H1 (cell line): Measurements from ENCODE around the gene NOC4L. TPM values are rescaled to one million over a fixed set of nuclear protein-coding genes. Genes with fewer than 3 reads are reported as not detected.

Experiments used
- CREB1 ChIP-seq: IDR thresholded peaks from 2 replicates; pipeline ENCODE4 v1.6.1; 2012; ENCODE audit warnings: inconsistent platforms
- GABPA ChIP-seq: IDR thresholded peaks from 2 replicates; pipeline ENCODE4 v1.6.1; 2011; ENCODE audit warnings: mild to moderate bottlenecking, low read length, moderate library complexity, borderline replicate concordance; ENCODE audit not compliant: insufficient read depth
- MAX ChIP-seq: IDR thresholded peaks from 2 replicates; pipeline ENCODE4 v1.6.1; 2012; ENCODE audit warnings: inconsistent platforms
- PHF8 ChIP-seq: fragments of 200-600 bp; sonication (generic); conservative IDR thresholded peaks from 2 replicates; pipeline ENCODE4 v1.7.1; 2012; ENCODE audit warnings: low read depth, mild to moderate bottlenecking, inconsistent platforms, low read length, moderate library complexity
- SP1 ChIP-seq: IDR thresholded peaks from 2 replicates; pipeline ENCODE4 v1.6.1; 2011; ENCODE audit warnings: low read depth, low read length
- SRF ChIP-seq: IDR thresholded peaks from 2 replicates; pipeline ENCODE4 v1.6.1; 2011; ENCODE audit warnings: mild to moderate bottlenecking, low read depth, low read length, moderate library complexity
- TAF7 ChIP-seq: optimal IDR thresholded peaks from 2 replicates; pipeline ENCODE3; 2011; ENCODE audit warnings: low read depth, mild to moderate bottlenecking, inconsistent platforms, low read length, moderate library complexity, borderline replicate concordance
- polyA plus RNA-seq, 7 experiments: library from polyadenylated mRNA; depleted of rRNA in 3 of 7; stranded (reverse) in 5 of 7; unstranded in 2 of 7; fragments of >200 nt in 5 of 7; fragments of 200-250 nt in 2 of 7; gene quantifications; 1 replicate in 5 of 7; 2 replicates in 1 of 7; 4 replicates in 1 of 7; pipeline versions ENCODE4 v1.2.1 to v1.2.3, GENCODE V29; 2011 to 2013; ENCODE audit warnings: missing spikeins in 2 of 7, mixed read lengths in 2 of 7
- total RNA-seq: library from RNA; stranded (reverse); fragmentation: NEBNext Ultra II Directional; extraction: Animal tissue kit (Norgen Biotek cat#: 25700); gene quantifications from 2 replicates; pipeline ENCODE4 v1.2.1, GENCODE V29; 2021
- TF ChIP-seq, protein P1 (sequence below): fragments of 300-600 bp; sonication (generic); IDR thresholded peaks from 2 replicates; pipeline ENCODE4 v1.7.1; 2012; ENCODE audit warnings: low read length, moderate library complexity, mild to moderate bottlenecking, inconsistent platforms; ENCODE audit not compliant: insufficient replicate concordance
- TF ChIP-seq, protein P2 (sequence below): IDR thresholded peaks from 2 replicates; pipeline ENCODE4 v1.6.1; 2011; ENCODE audit warnings: low read length, improper control_type of control experiment

The NOC4L gene
- total and polyA plus RNA-seq, 2 of the 8 experiments (the other 6 are each of a cell fraction or from before 2014, with no cell fraction given): 26.8 to 40.3 TPM

DNA sequence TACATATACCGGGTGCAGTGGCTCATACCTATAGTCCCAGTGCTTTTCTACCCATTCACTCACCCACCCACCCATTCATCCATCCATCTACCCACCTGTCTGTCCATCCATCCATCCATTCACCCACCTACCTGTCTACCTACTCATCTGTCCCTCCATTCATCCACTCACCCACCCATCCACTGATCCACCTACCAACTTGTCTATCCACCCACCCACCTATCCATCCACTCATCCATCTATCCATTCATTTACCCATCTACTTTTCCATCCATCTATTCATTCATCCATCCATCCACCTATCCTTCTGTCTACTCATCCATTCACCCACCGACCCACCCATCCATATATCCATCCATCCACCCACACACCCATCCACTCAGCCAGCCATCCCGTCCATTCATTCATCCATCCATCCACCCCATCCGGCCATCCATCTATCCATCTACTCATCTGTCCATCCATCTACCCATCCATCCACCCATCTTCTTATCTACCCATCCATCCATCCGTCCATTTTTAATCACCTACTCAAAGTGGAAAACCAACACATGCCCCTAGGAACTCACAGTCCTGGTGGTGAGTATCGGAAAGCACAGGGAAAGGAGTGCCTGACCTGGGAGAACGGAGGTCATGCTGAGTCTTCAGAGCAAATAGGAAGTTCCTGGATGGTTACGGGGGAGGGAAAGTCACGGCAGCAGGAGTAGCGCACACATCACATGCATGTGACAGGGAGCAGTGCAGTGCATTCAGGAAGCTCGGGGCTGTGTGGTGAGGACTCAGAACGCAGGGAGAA lies 20.1 kb upstream of the NOC4L start (continued):
- TF ChIP-seq, protein P1, sequence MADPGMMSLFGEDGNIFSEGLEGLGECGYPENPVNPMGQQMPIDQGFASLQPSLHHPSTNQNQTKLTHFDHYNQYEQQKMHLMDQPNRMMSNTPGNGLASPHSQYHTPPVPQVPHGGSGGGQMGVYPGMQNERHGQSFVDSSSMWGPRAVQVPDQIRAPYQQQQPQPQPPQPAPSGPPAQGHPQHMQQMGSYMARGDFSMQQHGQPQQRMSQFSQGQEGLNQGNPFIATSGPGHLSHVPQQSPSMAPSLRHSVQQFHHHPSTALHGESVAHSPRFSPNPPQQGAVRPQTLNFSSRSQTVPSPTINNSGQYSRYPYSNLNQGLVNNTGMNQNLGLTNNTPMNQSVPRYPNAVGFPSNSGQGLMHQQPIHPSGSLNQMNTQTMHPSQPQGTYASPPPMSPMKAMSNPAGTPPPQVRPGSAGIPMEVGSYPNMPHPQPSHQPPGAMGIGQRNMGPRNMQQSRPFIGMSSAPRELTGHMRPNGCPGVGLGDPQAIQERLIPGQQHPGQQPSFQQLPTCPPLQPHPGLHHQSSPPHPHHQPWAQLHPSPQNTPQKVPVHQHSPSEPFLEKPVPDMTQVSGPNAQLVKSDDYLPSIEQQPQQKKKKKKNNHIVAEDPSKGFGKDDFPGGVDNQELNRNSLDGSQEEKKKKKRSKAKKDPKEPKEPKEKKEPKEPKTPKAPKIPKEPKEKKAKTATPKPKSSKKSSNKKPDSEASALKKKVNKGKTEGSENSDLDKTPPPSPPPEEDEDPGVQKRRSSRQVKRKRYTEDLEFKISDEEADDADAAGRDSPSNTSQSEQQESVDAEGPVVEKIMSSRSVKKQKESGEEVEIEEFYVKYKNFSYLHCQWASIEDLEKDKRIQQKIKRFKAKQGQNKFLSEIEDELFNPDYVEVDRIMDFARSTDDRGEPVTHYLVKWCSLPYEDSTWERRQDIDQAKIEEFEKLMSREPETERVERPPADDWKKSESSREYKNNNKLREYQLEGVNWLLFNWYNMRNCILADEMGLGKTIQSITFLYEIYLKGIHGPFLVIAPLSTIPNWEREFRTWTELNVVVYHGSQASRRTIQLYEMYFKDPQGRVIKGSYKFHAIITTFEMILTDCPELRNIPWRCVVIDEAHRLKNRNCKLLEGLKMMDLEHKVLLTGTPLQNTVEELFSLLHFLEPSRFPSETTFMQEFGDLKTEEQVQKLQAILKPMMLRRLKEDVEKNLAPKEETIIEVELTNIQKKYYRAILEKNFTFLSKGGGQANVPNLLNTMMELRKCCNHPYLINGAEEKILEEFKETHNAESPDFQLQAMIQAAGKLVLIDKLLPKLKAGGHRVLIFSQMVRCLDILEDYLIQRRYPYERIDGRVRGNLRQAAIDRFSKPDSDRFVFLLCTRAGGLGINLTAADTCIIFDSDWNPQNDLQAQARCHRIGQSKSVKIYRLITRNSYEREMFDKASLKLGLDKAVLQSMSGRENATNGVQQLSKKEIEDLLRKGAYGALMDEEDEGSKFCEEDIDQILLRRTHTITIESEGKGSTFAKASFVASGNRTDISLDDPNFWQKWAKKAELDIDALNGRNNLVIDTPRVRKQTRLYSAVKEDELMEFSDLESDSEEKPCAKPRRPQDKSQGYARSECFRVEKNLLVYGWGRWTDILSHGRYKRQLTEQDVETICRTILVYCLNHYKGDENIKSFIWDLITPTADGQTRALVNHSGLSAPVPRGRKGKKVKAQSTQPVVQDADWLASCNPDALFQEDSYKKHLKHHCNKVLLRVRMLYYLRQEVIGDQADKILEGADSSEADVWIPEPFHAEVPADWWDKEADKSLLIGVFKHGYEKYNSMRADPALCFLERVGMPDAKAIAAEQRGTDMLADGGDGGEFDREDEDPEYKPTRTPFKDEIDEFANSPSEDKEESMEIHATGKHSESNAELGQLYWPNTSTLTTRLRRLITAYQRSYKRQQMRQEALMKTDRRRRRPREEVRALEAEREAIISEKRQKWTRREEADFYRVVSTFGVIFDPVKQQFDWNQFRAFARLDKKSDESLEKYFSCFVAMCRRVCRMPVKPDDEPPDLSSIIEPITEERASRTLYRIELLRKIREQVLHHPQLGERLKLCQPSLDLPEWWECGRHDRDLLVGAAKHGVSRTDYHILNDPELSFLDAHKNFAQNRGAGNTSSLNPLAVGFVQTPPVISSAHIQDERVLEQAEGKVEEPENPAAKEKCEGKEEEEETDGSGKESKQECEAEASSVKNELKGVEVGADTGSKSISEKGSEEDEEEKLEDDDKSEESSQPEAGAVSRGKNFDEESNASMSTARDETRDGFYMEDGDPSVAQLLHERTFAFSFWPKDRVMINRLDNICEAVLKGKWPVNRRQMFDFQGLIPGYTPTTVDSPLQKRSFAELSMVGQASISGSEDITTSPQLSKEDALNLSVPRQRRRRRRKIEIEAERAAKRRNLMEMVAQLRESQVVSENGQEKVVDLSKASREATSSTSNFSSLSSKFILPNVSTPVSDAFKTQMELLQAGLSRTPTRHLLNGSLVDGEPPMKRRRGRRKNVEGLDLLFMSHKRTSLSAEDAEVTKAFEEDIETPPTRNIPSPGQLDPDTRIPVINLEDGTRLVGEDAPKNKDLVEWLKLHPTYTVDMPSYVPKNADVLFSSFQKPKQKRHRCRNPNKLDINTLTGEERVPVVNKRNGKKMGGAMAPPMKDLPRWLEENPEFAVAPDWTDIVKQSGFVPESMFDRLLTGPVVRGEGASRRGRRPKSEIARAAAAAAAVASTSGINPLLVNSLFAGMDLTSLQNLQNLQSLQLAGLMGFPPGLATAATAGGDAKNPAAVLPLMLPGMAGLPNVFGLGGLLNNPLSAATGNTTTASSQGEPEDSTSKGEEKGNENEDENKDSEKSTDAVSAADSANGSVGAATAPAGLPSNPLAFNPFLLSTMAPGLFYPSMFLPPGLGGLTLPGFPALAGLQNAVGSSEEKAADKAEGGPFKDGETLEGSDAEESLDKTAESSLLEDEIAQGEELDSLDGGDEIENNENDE: no peak
- TF ChIP-seq, protein P2, sequence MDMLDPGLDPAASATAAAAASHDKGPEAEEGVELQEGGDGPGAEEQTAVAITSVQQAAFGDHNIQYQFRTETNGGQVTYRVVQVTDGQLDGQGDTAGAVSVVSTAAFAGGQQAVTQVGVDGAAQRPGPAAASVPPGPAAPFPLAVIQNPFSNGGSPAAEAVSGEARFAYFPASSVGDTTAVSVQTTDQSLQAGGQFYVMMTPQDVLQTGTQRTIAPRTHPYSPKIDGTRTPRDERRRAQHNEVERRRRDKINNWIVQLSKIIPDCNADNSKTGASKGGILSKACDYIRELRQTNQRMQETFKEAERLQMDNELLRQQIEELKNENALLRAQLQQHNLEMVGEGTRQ: no peak
- no peak for TF ChIP-seq GABPA
- TF ChIP-seq MAX: no peak
- no peak for TF ChIP-seq PHF8
- TF ChIP-seq SP1: no peak
- TF ChIP-seq TAF7: no peak
- no peak for TF ChIP-seq SRF
- no peak for TF ChIP-seq CREB1
